ENCODE results near the gene SCML2.

DNA sequence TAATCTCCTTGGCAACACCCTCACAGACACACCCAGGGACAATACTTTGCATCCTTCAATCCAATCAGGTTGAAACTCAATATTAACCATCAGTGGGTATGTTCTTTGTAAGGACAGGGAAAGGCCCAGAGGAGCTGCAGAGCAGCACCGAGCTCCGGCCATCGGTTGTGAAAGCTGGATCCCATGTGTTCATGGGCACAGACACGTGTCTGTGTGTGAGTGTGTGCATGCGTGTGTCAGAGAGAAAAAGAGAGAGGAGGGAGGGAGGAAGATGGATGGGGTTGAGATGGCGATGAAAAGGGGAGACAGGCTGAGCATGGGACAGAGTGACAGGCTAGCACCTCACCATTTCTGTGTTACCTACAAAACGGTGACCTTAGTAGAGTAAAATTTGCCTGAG lies 127.0 kb downstream of the SCML2 start:
- TF ChIP-seq, protein P1, sequence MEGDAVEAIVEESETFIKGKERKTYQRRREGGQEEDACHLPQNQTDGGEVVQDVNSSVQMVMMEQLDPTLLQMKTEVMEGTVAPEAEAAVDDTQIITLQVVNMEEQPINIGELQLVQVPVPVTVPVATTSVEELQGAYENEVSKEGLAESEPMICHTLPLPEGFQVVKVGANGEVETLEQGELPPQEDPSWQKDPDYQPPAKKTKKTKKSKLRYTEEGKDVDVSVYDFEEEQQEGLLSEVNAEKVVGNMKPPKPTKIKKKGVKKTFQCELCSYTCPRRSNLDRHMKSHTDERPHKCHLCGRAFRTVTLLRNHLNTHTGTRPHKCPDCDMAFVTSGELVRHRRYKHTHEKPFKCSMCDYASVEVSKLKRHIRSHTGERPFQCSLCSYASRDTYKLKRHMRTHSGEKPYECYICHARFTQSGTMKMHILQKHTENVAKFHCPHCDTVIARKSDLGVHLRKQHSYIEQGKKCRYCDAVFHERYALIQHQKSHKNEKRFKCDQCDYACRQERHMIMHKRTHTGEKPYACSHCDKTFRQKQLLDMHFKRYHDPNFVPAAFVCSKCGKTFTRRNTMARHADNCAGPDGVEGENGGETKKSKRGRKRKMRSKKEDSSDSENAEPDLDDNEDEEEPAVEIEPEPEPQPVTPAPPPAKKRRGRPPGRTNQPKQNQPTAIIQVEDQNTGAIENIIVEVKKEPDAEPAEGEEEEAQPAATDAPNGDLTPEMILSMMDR (IDR thresholded peaks at IDR 0.05): no peak
- TF ChIP-seq POLR2A (IDR thresholded peaks at IDR 0.05) (no peak), EP300 (IDR thresholded peaks at IDR 0.05) (no peak)
